HEK293T (cell line): ENCODE data around the gene TMEM236.

Source experiments
- CTBP1 ChIP-seq: fragments of 450-650 bp; IDR thresholded peaks from 2 replicates; pipeline ENCODE4 v1.6.1; 2016; ENCODE audit warnings: borderline replicate concordance
- FOXA1 ChIP-seq: fragments of 450-650 bp; IDR thresholded peaks from 2 replicates; pipeline ENCODE4 v1.6.1; 2016; ENCODE audit warnings: mild to moderate bottlenecking
- FOXK2 ChIP-seq: fragments of 450-650 bp; IDR thresholded peaks from 2 replicates; pipeline ENCODE4 v1.6.1; 2016; ENCODE audit warnings: mild to moderate bottlenecking
- FOXM1 ChIP-seq: fragments of 450-650 bp; IDR thresholded peaks from 2 replicates; pipeline ENCODE4 v1.6.1; 2017; ENCODE audit warnings: mild to moderate bottlenecking, borderline replicate concordance
- L3MBTL2 ChIP-seq: fragments of 450-650 bp; conservative IDR thresholded peaks from 2 replicates; pipeline ENCODE4 v1.6.1; 2016; ENCODE audit warnings: mild to moderate bottlenecking
- LEF1 ChIP-seq: fragments of 450-650 bp; IDR thresholded peaks from 2 replicates; pipeline ENCODE4 v1.6.1; 2017; ENCODE audit warnings: mild to moderate bottlenecking, borderline replicate concordance
- SUZ12 ChIP-seq: fragments of 450-650 bp; IDR thresholded peaks from 2 replicates; pipeline ENCODE4 v1.6.1; 2016; ENCODE audit warnings: mild to moderate bottlenecking
- TARDBP ChIP-seq: fragments of 450-650 bp; IDR thresholded peaks from 2 replicates; pipeline ENCODE4 v1.6.1; 2016
- ZNF384 ChIP-seq: fragments of 450-650 bp; IDR thresholded peaks from 2 replicates; pipeline ENCODE4 v1.6.1; 2016

DNA sequence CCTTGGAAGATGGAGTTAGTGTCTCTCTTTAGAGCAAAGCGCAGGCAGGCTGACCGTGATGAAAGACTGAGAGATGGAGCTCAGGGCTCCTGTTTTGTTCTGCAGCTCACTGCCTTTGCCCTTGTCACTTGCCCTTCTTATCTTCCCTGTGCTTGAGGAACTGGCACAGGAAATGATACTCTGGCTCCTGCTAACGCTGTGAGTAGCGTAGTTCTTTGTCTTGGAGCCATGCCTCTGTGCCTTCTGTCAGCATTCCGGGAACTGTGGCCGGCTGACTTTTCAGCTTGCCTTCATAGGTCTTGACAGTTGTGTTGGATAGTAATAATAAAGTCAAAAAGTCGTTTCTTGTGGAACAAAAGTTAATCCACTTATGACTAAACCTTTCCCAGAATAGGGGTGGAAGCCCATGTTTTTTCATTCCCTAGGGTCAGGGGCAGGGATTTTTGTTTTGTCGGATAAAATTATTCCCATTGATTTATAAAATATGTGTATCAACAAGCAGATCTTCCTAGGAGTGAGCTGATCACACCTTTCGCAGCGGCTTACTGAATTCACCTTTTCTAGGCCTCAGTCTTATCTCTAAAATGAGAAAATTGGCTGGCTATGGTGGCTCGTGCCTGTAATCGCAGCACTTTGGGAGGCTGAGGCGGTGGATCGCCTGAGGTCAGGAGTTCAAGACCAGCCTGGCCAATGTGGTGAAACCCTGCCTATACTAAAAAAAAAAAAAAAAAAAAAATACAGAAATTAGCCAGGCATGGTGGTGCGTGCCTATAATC lies 16.6 kb upstream of the TMEM236 start:
- TF ChIP-seq TARDBP (no peak), CTBP1 (no peak), FOXM1 (no peak), FOXA1 (no peak), SUZ12 (no peak), FOXK2 (no peak), ZNF384 (no peak), LEF1 (no peak), L3MBTL2 (no peak)
